Endothelial cell of umbilical vein (primary cell): ENCODE data around the gene IZUMO2. TPM values are rescaled to one million over a fixed set of nuclear protein-coding genes. Genes with fewer than 3 reads are reported as not detected.

Experiments
- BruUV-seq: library from RNA; stranded (reverse); fragments of 400-500 nt; replicated peaks from 2 replicates; lab custom pipeline; 2021; lab: Mats Ljungman, UMichigan
- CTCF ChIA-PET: fragments of 300-600, 350-600 bp; sonication (Branson Sonifier 250); formaldehyde crosslinking; loops from one replicate; lab custom pipeline; 2021; ENCODE audit warnings: antibody characterized with exemption, inconsistent platforms; lab: Charles Lee
- POLR2A ChIA-PET: fragments of 300-600, 350-600 bp; sonication (Branson Sonifier 250); formaldehyde crosslinking; loops from one replicate; lab custom pipeline; 2021; ENCODE audit warnings: antibody characterized with exemption, inconsistent platforms; lab: Charles Lee
- DNase-seq: peaks from one replicate; pipeline ENCODE4 v3.0.0-alpha.2; 2011; ENCODE audit warnings: low read depth, low spot score
- FAIRE-seq: peaks from 2 replicates; lab custom pipeline; 2011; peaks lifted over from hg19 to GRCh38; lab: Jason Lieb, UNC
- H2AFZ ChIP-seq: 2 replicates; pipeline ENCODE4 v1.6.0; 2012; ENCODE audit warnings: low read depth, low read length, control low read depth, inconsistent platforms
- H3K27ac ChIP-seq: 2 replicates; pipeline ENCODE4 v1.5.1; 2011; ENCODE audit warnings: low read depth, mild to moderate bottlenecking, control low read depth, low read length, moderate library complexity; ENCODE audit not compliant: insufficient read depth
- H3K27me3 ChIP-seq, 2 experiments: 2 replicates each; pipeline versions ENCODE4 v1.6.0 to v1.6.1; 2011; ENCODE audit warnings: low read length in 2 of 2, mixed read lengths in 1 of 2; ENCODE audit not compliant: control insufficient read depth in 2 of 2, insufficient read depth in 2 of 2
- H3K36me3 ChIP-seq, 2 experiments: 2 replicates in 1 of 2; 3 replicates in 1 of 2; pipeline ENCODE4 v1.5.1; 2011; ENCODE audit warnings: low read length in 2 of 2, mild to moderate bottlenecking in 1 of 2, moderate library complexity in 1 of 2; ENCODE audit not compliant: control insufficient read depth in 2 of 2, insufficient read depth in 2 of 2; ENCODE audit errors: extremely low read depth in 1 of 2
- H3K4me1 ChIP-seq: 3 replicates; pipeline ENCODE4 v1.5.1; 2011; ENCODE audit warnings: mild to moderate bottlenecking, low read length; ENCODE audit not compliant: control insufficient read depth, insufficient read depth; ENCODE audit errors: extremely low read depth
- H3K4me2 ChIP-seq: 2 replicates; pipeline ENCODE4 v1.6.1; 2011; ENCODE audit warnings: low read length, control low read depth, mixed read lengths; ENCODE audit not compliant: insufficient read depth
- H3K4me3 ChIP-seq, 3 experiments: fragments of 200-600 bp in 1 of 3; sonication (generic), shearing (Covaris generic) in 1 of 3; replicated peaks in 1 of 3; 2 replicates each; pipeline ENCODE4 v1.5.1; 2011 to 2016; ENCODE audit warnings: control low read depth in 3 of 3, low read length in 3 of 3, mild to moderate bottlenecking in 2 of 3, inconsistent platforms in 1 of 3, low read depth in 1 of 3, moderate library complexity in 1 of 3; ENCODE audit not compliant: insufficient read depth in 1 of 3
- H3K79me2 ChIP-seq: 2 replicates; pipeline ENCODE4 v1.6.0; 2012; ENCODE audit warnings: low read length, inconsistent platforms; ENCODE audit not compliant: control insufficient read depth, insufficient read depth
- H3K9ac ChIP-seq: replicated peaks from 2 replicates; pipeline ENCODE3; 2011; ENCODE audit warnings: low read length, control low read depth; ENCODE audit not compliant: insufficient read depth; ENCODE audit errors: extremely low read depth
- H3K9me1 ChIP-seq: replicated peaks from 3 replicates; pipeline ENCODE4 v1.6.0; 2011; ENCODE audit warnings: mild to moderate bottlenecking, low read length; ENCODE audit not compliant: control insufficient read depth, insufficient read depth; ENCODE audit errors: extremely low read depth
- H3K9me3 ChIP-seq: replicated peaks from 2 replicates; pipeline ENCODE4 v1.5.1; 2012; ENCODE audit warnings: low read length, inconsistent platforms; ENCODE audit not compliant: control insufficient read depth, insufficient read depth
- H4K20me1 ChIP-seq: replicated peaks from 2 replicates; pipeline ENCODE3; 2011; ENCODE audit warnings: mild to moderate bottlenecking, low read length; ENCODE audit not compliant: control insufficient read depth, insufficient read depth; ENCODE audit errors: extremely low read depth
- EZH2 ChIP-seq: IDR thresholded peaks from 2 replicates; pipeline ENCODE4 v1.6.1; 2012; ENCODE audit warnings: borderline replicate concordance, low read depth, mild to moderate bottlenecking, moderate library complexity, low read length, inconsistent platforms; ENCODE audit not compliant: severe bottlenecking
- FOS ChIP-seq: IDR thresholded peaks from 2 replicates; pipeline ENCODE4 v1.6.1; 2011; ENCODE audit warnings: mild to moderate bottlenecking, low read length, moderate library complexity, borderline replicate concordance; ENCODE audit not compliant: insufficient read depth
- GATA2 ChIP-seq: IDR thresholded peaks from 2 replicates; pipeline ENCODE4 v1.7.0; 2011; ENCODE audit warnings: low read depth, mild to moderate bottlenecking, moderate library complexity, mixed read lengths, low read length; ENCODE audit not compliant: insufficient read length, insufficient read depth
- JUN ChIP-seq: IDR thresholded peaks from 2 replicates; pipeline ENCODE4 v1.6.1; 2011; ENCODE audit warnings: borderline replicate concordance, low read depth; ENCODE audit not compliant: insufficient read length, insufficient read depth
- MYC ChIP-seq: IDR thresholded peaks from one replicate; pipeline ENCODE4 v1.6.1; 2011; ENCODE audit warnings: mild to moderate bottlenecking, low read depth, low read length
- POLR2A ChIP-seq: IDR thresholded peaks from 2 replicates; pipeline ENCODE4 v1.6.1; 2012; ENCODE audit warnings: low read depth, mild to moderate bottlenecking, control low read depth, low read length
- POLR2AphosphoS5 ChIP-seq: IDR thresholded peaks from 2 replicates; pipeline ENCODE4 v1.6.1; 2012; ENCODE audit warnings: low read depth, mild to moderate bottlenecking, control low read depth, low read length, moderate library complexity; ENCODE audit not compliant: insufficient read depth
- dilution Hi-C: fragments of 300-500 bp; cut with MboI; formaldehyde crosslinking; loops from one replicate; pipeline ENCODE4 v1.15.0; 2019; ENCODE audit warnings: low sequenced_read_pairs; ENCODE audit not compliant: extremely low pct_ligation_motif_present
- intact Hi-C: fragments of 100-400 bp; cut with micrococcal nuclease; formaldehyde crosslinking; loops from one replicate; pipeline ENCODE4 v1.10.0; 2022
- polyA plus RNA-seq, 4 experiments: library from polyadenylated mRNA; depleted of rRNA in 3 of 4; stranded (reverse) in 3 of 4; unstranded in 1 of 4; fragments of >200 nt; gene quantifications; 2 replicates each; pipeline versions ENCODE4 v1.2.1 to v1.2.3, GENCODE V29; 2011 to 2012; ENCODE audit warnings: missing spikeins in 1 of 4
- total RNA-seq: library from RNA; stranded (reverse); gene quantifications from 2 replicates; pipeline ENCODE4 v1.2.3, GENCODE V29; 2021
- TF ChIP-seq, protein P1 (sequence below), 2 donors: IDR thresholded peaks; 1 replicate in 1 of 2; 2 replicates in 1 of 2; pipeline ENCODE4 v1.5.1; 2011; ENCODE audit warnings: low read length in 2 of 2, mild to moderate bottlenecking in 2 of 2, moderate library complexity in 2 of 2, control low read depth in 1 of 2, inconsistent platforms in 1 of 2, low read depth in 1 of 2; ENCODE audit not compliant: insufficient read depth in 1 of 2; ENCODE audit errors: extremely low read depth in 1 of 2
- TF ChIP-seq, protein P2 (sequence below): IDR thresholded peaks from 2 replicates; pipeline ENCODE4 v1.6.1; 2011; ENCODE audit not compliant: insufficient read depth, insufficient read length

Gene IZUMO2
- total and polyA plus RNA-seq, 2 donors (not counting 3 experiments of a cell fraction or from before 2014, with no cell fraction given), result not detected

DNA sequence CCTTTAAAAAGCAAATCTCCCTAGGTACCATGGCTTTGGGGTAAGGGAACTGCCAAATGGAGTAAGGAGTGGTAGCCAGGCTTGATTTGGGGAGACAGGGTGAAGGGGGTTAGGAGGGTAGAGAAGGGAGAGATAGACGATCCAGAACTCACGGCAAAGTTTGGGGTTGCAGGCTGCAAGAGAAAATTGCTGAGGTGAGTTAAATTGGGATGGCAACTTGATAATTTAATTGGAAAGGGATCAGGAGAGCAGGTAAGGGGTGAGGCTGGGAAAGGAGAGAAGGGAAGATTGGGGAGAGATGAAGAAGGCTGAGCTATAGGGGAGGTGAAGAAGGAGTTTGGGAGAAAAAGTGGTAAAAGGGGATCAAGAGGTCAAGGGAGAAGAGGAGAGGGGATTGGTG lies 4.0 kb downstream of the IZUMO2 start:
- CTCF ChIA-PET, result no interaction called here
- no peak for FAIRE-seq
- no peaks in the 10 kb centered on the region for H3K36me3 ChIP-seq
- H3K27ac ChIP-seq, result no peak overlapping the region
- no peaks in the 10 kb centered on the region for H3K4me1 ChIP-seq
- H2AFZ ChIP-seq, result no peak overlapping the region
- intact Hi-C loops, result no loop called here
- no peak overlapping the region for H3K4me2 ChIP-seq
- H3K4me3 ChIP-seq, result no peak overlapping the region
- H3K9ac ChIP-seq, result no peak overlapping the region
- no peaks in the 10 kb centered on the region for H4K20me1 ChIP-seq
- H3K9me3 ChIP-seq, result no peaks in the 10 kb centered on the region
- BruUV-seq, result no TSS peak
- dilution Hi-C loops, result no loop called here
- POLR2A ChIA-PET, result no interaction called here
- no peaks in the 10 kb centered on the region for H3K9me1 ChIP-seq
- TF ChIP-seq GATA2 (no peak), EZH2 (no peak), POLR2AphosphoS5 (no peak)
- no peaks in the 10 kb centered on the region for H3K27me3 ChIP-seq
- no peaks in the 10 kb centered on the region for H3K79me2 ChIP-seq
- DNase-seq, result no peak

- no peaks in the 10 kb centered on the region for H3K79me2 ChIP-seq
- FAIRE-seq, result no peak
- no peaks in the 10 kb centered on the region for H4K20me1 ChIP-seq
- intact Hi-C loops, result no loop called here
- no peak overlapping the region for H3K4me3 ChIP-seq
- dilution Hi-C loops, result no loop called here
- DNase-seq, result no peak
- H3K4me2 ChIP-seq, result no peak overlapping the region
- CTCF ChIA-PET, result no interaction called here
- H3K36me3 ChIP-seq, result no peaks in the 10 kb centered on the region
- no peaks in the 10 kb centered on the region for H3K4me1 ChIP-seq
- POLR2A ChIA-PET, result no interaction called here
- no peak overlapping the region for H2AFZ ChIP-seq
- H3K9ac ChIP-seq, result no peak overlapping the region
- no peaks in the 10 kb centered on the region for H3K9me1 ChIP-seq
- BruUV-seq, result no TSS peak
- TF ChIP-seq JUN, result no peak
- no peak for TF ChIP-seq POLR2AphosphoS5
- TF ChIP-seq EZH2, result no peak
- no peak for TF ChIP-seq FOS
- TF ChIP-seq POLR2A, result no peak
- TF ChIP-seq MYC, result no peak
- TF ChIP-seq, protein P1, sequence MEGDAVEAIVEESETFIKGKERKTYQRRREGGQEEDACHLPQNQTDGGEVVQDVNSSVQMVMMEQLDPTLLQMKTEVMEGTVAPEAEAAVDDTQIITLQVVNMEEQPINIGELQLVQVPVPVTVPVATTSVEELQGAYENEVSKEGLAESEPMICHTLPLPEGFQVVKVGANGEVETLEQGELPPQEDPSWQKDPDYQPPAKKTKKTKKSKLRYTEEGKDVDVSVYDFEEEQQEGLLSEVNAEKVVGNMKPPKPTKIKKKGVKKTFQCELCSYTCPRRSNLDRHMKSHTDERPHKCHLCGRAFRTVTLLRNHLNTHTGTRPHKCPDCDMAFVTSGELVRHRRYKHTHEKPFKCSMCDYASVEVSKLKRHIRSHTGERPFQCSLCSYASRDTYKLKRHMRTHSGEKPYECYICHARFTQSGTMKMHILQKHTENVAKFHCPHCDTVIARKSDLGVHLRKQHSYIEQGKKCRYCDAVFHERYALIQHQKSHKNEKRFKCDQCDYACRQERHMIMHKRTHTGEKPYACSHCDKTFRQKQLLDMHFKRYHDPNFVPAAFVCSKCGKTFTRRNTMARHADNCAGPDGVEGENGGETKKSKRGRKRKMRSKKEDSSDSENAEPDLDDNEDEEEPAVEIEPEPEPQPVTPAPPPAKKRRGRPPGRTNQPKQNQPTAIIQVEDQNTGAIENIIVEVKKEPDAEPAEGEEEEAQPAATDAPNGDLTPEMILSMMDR (IDR thresholded peaks at IDR 0.05; ENCODE audit: extremely low read depth in 1 of 2, insufficient read depth in 1 of 2, low read depth in 1 of 2, low read length in 2 of 2), result no peak
- TF ChIP-seq GATA2, result no peak
- TF ChIP-seq, protein P2, sequence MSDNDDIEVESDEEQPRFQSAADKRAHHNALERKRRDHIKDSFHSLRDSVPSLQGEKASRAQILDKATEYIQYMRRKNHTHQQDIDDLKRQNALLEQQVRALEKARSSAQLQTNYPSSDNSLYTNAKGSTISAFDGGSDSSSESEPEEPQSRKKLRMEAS, result no peak
- no peaks in the 10 kb centered on the region for H3K27me3 ChIP-seq
- H3K9me3 ChIP-seq, result no peaks in the 10 kb centered on the region
- H3K27ac ChIP-seq, result no peak overlapping the region
These were observed 4.5 kb downstream of the IZUMO2 start for GRCh38 chr19:50158577-50158976.
